Activated gamma-delta T cell (primary cell): ENCODE data around the gene LIG4.
A peak's percentile ranks its signal among the peaks of the same experiment; 100 is the strongest.
"Not testable (repeated sequence)": the region's sequence is repeated elsewhere in the genome, so short reads cannot be mapped to it uniquely, and the experiment has no call there.

Source experiments
- DNase-seq: peaks from one replicate; lab custom pipeline; 2025; lab: John Stamatoyannopoulos, UW
- total RNA-seq, 2 donors: gene quantifications; one replicate each; lab custom pipeline; 2026; lab: John Stamatoyannopoulos, UW

LIG4 gene
- total RNA-seq, result 39.0 to 40.2 reads per million in 2 donors

DNA sequence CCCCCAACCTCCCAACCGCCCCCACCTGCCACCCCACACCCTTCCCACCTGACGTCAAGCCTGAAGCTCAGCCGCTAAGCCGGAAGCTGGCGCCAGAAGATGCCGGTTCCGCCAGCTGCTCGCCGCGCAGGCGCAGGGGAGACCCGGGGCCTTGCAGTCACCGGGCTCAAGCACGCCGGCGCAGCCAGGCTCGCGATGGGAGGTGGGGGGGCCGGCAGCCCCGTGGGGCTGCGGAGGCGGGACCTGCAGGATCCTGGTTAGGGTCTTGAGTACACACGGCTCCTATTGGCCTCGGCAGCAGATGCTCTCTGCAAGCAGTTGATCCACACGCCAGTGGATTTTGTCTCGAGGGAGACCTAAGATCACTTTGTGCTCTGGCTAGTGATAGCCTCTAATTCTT, at the start of gene LIG4:
LIG4 (minus strand) TSS at position 101 of the 400 bp plus-strand sequence. CDS start 4,268 bp downstream, outside the sequence.
- DNase-seq, result peak; percentile 93

DNA sequence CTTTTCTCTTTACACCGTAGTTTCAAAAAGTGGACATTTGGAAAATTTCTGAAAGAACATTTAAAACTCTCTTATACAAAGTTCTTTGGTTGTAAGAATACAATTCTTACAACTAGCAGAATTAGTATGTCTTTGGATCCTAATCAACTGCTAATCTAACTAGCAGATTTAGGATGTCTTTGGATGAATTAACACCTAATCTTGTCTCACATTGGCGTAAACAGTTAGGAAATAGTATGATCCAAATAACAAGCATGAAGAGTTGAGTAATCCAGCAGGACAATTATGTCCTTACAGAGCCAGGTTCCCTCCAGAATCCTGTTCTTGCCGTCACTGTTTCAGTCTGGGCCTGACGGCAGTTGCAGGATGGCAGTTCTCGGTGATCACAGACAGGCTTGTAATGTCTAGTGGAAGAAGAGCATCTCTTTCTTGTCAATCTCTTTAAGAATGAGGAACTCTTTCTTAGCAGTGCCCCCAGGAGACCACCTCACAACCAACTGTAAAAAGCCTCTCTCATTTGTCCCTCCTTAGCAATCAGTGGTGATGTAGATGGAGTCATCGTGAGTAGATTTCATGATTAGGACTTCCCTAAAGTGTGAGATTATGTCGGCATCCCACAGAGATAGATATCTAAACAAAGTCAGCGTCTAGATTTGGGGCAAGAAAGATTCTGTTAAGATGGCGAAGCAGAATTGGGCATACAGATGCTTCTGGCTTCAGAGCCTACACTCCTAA, 48.5 kb upstream of the LIG4 start:
- DNase-seq, result no peak

DNA sequence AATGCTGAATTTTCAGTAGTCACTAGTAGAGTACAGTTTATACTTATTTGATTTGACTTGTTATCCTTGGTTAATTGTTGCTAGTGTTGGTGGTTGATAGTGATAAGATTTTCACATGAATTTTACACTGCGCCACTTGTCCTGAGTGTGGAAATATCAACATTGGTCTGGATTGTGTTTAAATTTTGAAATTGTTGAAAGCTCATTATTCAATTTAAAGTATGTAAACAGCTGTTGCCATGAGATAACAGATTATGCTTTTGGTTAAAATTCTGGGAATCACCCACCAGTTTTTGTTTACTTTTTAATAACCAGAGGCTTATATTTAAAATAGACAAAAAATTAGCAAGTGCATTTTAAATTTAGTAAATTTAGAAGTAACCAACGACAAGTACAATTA, 41.9 kb upstream of the LIG4 start:
- DNase-seq, result no peak

DNA sequence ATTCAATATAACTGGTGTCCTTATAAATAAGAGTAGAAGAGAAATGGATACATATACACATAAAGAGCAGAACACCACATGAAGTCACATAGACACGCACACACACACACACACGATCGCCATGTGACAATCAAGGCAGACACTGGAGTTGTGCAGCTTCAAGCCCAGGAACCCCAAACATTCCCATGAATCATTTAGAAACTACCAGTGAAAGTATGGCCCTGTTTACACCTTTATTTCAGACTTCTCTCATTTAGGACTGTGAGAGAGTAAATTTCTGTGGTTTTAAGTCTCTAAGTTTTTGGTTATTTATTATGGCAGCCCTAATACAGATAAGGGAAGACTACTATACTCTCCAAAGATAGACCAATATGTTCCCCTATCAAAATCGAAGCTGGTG, 33.8 kb upstream of the LIG4 start:
- DNase-seq, result no peak

DNA sequence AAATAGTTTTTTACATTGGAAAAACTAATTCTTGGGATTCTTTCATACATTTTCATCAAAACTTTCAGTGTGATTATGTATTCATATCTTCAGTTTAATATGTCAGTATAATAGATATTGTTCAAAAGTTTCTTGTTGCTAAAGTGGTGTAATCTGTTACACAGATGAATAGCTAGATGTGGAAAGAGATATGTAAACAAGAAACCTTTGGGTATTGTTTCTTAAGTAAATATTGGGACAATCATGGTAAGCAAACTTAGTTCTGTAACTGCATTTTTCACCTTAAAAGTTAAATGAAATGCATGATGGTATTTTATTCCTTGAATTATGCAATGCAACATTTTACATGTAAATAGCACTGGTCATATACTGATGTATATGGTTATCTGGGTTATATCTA, 15.0 kb upstream of the LIG4 start:
- no peak for DNase-seq

DNA sequence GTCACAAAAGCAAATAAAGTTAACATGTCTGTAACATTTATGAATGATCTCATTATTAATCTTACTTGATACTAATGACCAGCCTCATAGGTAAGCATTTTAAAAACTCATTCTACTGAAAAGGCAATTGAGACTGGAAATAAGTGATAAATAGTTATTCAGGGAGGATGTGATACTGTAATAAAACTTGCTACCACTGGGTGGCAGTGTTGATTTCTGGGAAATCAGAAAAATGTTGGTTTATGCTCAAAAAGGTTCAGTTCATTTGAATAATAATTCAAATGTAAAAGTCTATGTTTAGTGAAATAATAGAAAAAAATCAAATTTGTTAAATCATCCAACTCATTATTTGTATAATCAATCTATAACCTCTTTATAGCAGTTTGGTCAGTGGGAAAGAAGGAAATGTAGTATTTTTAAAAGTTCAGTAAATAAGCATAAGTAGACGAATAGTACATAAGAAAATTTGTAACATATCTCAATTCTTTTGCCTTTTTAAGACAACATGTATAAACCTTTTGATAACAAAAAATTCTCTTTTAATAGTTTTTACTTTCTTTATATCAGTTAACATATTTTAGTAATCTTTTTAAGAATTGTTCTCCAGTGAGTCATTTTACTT, 12.4 kb upstream of the LIG4 start:
- DNase-seq, result no peak

DNA sequence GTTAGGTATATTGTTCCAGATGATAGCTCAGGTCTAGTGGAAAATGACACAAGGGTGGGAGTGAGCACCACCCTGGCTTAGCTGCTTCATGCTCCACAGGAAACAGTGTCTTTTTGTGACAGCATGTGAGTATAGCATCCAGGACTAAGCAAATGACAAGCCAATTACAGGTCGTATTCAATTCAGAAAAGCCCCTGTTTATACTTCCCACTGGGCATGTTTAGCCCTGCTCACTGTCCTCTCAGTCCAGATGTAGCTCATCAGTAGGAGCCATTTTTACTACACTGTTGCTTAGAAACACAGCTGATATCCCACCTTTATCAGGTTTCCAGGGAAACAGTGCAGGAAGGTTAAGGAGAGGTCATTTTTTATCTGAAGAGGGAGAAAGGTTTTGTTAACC, 10.8 kb upstream of the LIG4 start:
- DNase-seq, result no peak

DNA sequence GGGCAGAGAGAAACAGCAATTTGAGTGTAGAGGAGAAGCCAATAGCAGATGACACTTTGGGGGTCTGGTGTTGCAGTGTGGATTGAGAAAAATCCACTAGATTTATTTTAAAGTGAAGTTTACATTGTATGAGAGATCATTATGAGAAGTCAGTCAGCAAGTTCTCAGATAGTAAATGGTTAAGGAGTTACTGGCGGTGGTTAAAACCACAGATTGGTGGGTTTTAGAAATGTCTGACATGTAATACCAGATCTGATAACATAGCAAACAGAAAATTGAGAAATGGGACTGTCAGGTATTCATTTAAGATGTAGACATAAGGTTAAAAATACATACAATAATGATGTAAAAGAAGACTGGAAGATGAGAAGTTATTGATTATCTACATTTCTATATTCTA, 10.1 kb upstream of the LIG4 start:
- DNase-seq, result no peak

DNA sequence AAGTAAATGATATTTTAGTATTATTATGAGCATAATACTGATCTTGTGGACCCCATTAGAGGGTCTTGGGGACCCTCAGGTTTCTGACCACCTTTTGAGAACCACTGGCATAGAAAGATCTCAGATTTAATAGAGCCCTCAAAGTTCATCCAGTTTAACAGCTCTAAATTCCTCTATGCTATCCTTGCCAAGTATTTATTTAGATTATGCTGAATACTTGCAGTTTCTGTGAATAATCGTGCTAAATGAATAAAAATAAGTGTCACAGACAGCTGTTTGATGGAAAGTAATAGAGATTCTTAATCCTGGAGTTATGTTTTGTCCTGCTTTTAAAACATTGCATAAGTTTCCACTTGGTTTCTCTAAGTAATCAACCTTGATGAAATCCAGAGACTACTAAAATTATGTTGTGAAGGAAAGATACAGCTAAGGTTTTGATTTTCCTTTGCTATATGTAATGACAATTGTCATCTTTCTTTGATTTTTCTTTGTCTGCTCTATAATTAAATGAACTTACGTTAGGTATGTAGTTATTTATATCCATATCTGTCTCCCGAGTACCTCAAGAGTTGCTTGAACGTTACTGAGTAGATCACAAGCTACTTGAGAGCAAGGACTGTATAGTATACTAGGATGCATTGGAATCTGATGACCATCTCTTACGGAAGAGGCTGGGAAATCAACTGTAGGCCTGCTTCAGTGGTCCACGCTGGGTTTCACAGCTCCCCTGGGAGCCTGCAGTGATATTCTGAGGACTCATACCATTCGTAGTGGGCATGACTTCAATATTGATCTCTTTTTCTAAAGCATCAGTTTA, 8.6 kb upstream of the LIG4 start:
- DNase-seq, result no peak

DNA sequence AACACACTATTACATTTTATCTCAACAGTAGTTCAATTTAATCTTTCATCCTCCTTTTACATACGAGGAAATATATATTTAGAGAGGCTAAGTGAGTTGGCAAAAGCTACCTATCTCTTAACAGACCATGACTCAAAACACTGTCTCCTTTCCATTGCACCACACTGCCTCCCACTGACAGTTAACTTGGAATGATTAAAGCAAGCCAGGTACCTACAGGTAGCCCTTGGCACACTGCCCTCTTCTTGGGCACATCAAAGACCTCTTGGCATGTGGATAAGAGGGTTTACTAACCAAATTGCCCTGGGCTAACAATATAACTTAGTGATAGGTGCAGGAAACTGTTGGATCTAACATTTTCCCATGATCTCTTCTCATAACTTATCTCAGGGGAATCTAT, 4.7 kb upstream of the LIG4 start:
- DNase-seq, result no peak

DNA sequence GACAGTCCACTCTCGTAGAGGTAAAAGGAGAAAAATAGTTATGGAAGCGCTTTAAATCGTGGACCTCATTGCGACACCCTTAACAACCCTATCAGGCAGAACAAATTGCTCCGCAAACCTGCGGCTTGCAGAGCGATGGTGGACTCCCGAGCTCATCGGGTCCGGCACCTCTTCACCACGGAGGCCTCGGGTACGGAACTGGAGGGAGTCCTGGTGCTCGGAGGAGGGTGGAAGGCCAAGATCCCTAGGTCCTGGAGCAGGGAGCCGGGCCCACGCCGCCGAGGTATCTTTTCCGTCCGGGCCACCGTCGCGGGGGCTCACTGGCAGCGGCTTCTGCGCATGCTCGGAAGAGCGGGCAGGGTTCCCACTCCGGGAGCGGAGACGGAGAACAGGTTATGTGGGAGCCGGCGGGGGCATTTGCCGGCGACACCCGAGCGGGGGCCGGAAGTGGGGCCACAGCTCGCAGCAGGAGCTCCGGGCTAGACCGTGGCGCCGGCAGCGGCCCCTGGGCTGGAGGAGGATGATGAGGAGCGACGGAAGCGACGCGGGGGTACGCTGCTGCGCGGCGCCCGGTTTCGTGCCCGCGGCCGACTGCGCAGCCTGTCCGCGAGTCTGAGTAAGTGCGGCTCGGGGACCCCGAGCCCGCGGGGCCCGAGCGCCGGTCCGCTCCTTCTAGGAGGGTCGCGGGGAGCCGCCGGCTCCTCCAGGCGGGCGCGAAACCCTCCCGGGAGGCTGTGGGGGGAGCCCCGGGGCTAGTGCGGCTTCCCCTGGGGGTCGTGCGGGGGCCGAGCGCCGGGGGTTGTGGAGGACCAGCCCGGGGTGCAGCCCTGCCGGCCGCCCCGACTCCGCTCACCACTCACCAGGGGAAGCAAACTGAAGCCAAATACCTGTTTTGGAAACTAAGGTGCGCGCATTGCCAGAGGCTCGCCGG, 3.0 kb upstream of the LIG4 start, which contains the start of gene ABHD13:
ABHD13 (plus strand) TSS at position 349 of the 931 bp plus-strand sequence. CDS start 10,827 bp downstream, outside the sequence.
- peak; percentile 86 for DNase-seq

DNA sequence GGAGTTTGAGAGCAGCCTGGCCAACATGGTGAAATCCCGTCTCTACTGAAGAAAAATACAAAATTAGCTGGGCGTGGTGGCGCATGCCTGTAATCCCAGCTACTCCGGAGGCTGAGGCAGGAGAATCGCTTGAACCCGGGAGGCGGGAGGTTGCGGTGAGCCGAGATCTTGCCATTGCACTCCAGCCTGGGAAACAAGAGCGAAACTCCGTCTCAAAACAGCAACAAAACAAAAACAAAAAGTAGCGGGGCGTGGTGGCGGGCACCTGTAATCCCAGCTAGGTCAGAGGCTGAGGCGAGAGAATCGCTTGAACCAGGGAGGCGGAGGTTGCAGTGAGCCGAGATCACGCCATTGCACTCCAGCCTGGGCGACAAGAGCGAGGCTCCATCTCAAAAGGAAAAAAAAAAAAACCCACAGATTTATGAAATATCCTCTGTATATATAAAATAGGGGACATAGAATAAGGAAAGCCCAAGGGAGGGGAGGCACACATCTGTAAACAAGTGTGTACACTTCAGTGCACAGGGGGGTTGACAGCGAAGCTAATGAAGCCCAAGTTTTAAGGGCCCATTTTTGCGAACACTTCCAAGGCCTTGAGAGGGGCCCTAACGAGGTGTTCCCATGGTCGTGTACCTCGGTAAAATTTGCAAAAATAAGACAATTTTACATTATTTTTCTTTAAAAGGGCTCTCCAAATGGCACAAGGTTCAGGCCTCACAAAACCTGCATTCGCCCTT, 2.1 kb upstream of the LIG4 start:
- not testable (repeated sequence) for DNase-seq

DNA sequence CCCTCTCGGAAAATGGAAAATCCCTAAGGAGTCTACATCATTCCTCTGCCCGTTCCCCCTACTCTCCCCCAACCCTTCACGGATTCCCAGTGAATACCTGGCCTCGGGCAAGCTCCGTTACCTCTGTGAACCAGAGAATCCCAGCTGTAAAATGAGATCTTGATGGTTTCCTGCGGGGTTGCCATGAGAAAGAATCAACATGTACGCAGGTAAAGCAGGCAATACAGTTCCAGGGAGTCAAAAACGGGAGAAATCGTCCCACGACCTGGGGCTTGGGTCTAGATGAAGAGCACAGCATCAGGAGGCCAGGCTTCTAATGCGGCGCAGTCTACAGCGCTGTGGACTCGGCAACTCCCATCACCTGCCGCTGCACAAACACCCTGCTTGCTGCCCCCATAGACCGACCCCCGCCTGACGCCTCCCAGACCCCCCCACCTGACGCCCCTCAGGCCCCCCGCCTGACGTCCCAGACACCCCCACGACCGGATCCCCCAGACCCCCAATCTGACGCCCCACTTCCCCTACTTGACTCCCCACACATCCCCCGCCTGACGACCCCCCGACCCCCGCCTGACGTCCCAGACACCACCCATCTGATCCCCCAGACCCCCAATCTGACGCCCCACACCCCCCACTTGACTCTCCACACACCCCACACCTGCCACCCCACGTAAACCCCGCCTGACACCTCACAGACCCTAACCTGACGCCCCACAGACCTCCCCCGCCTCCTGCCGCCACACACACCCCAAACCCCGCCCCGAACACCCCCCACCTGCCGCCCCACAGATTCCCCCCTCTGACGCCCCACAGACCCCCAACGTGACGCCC, 680 bp downstream of the LIG4 start:
- DNase-seq, result peak; percentile 23

DNA sequence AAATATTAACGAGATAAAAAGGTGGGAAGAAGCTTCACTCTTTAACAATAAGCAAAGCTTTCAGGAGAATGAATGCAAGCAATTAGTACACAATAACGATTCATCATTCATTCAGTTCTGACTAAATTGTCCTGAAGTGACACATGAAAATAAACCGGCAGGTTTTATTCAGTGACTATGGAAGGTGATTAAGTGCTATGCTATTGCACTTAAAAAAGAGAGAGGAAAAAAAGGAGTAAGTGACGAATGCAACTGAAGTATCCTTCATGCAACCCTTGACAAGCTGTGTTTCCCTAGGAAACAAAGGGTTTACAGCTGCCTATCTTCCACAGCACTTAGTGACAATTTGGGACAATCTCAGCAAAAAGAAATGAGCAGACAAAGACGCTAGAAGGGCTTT, 1.4 kb downstream of the LIG4 start:
- no peak for DNase-seq

DNA sequence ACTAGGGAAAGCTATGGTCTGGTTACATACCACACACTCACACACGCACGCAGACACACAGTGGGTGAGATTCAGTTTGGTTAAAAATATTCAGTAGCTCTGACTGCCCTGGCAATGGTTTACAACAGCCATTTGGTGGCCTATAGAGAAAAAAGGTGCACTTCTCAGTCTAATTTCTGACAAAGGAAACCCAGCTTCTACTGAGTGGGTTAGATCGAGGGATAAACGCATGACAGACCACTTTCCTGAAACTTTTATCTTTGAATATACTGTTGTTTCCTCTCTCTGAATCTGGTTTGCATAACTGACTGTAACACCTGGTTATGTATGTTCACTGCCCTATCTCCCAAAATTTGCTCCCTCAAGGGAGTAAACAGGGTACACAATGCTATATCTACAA, 2.5 kb downstream of the LIG4 start:
- no peak for DNase-seq

DNA sequence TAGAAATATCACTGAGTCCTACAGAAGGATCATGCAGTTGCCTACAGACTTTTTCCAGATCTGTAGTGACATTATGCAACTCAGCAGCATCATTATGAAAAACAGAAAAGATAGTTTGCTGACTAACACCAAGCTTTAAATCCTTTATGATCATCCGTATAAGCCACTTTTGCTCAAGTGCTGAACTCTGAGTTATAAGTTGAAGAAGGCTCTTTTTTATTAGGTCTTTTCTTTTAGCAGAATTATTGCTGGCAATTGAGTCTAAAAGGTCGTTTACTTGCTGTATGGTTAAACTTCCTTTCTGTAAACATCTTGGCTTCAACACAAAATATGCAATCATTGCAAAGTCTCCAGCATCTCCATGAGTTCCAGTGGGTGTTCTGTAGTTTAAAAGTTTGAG, 4.8 kb downstream of the LIG4 start:
- no peak for DNase-seq

DNA sequence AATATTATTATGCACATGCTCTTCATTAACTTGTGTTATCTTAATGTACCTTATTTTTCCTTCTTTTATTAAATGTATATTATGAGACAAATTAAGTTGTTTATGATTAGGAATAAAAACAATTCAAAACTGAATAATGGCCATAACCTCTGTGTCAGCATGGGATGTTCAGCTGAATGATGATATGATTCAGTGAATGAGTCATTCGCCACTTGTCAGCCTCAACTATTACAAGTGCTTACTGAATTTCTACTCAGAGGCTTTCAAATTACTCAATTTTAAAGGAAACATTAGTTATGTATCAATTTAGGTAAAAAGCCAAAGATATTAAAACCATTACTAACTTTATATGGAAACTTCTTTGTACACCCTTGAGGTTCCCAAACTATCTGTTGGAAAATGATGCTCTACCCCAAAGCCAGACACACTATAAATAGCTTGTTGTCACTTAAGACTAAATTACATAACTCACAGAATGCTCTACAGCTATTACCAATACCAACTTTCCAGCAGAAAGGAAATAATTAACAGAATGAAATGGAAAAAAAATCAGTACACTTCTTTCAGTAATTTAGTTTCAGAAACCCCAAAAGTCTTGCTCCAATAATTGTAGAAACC, 14.4 kb downstream of the LIG4 start:
- DNase-seq, result no peak

DNA sequence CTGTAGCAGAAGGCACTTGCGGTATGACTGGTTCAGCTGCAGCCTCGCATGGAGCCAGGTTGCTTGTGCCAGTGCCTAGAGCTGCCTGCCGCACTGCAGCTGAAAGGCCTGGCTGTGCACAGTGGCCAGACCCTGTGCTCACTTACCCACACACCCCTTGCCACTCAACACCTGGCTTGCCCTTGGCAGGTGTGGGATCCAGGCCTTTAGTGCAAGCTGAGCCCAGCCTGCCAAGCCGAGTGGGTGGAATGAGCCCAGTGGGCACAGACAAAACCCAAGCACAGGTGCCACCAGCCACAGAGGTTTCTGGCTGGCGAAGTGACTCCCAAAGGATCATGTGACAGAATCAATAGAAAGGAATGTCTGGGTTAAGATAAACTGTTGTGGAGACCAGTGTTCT, 19.5 kb downstream of the LIG4 start:
- DNase-seq, result no peak

DNA sequence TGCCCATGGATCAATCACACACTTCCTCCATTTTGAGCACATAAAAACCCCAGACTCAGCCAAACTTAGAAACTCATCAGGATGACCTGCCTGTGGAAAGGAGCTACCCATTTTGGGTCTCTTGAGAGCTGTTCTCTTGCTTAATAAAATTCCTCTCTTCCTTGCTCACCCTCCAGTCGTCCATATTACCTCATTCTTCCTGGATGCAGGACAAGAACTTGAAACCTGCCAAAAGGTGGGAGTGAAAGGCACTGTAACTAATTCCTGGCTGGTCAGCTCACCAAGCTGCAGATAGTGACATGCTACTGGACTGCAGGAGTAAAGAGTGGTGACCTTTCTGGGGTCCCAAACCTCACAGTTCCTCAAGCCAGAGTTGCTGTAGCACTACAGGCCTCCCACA, 20.2 kb downstream of the LIG4 start:
- DNase-seq, result no peak
